Glutamatergic neuron (in vitro differentiated cells): ENCODE measurements around the gene TMA7. TPM values are rescaled to one million over a fixed set of nuclear protein-coding genes. Genes with fewer than 3 reads are reported as not detected.

Experiments
- DNase-seq: peaks from one replicate; pipeline ENCODE4 v3.0.0; 2022
- H3K27ac Mint-ChIP-seq: one replicate; pipeline ENCODE4 v1.8.0; 2020; ENCODE audit warnings: mild to moderate bottlenecking, mixed read lengths, inconsistent platforms; ENCODE audit not compliant: unreplicated experiment
- H3K27me3 Mint-ChIP-seq: one replicate; pipeline ENCODE4 v1.8.0; 2020; ENCODE audit warnings: mild to moderate bottlenecking, moderate library complexity, mixed read lengths, inconsistent platforms; ENCODE audit not compliant: unreplicated experiment
- H3K36me3 Mint-ChIP-seq: one replicate; pipeline ENCODE4 v1.8.0; 2020; ENCODE audit warnings: mild to moderate bottlenecking, mixed read lengths, inconsistent platforms; ENCODE audit not compliant: unreplicated experiment
- H3K4me1 Mint-ChIP-seq: one replicate; pipeline ENCODE4 v1.8.0; 2020; ENCODE audit warnings: mild to moderate bottlenecking, low read depth, mixed read lengths, inconsistent platforms; ENCODE audit not compliant: unreplicated experiment
- H3K4me3 Mint-ChIP-seq: one replicate; pipeline ENCODE4 v1.8.0; 2020; ENCODE audit warnings: mild to moderate bottlenecking, mixed read lengths, inconsistent platforms; ENCODE audit not compliant: unreplicated experiment
- H3K9me3 Mint-ChIP-seq: one replicate; pipeline ENCODE4 v1.8.0; 2020; ENCODE audit warnings: mild to moderate bottlenecking, moderate library complexity, mixed read lengths, inconsistent platforms; ENCODE audit not compliant: unreplicated experiment
- CTCF ChIP-seq: fragments of 200-600 bp; sonication (generic); IDR thresholded peaks from one replicate; pipeline ENCODE4 v1.5.0; 2021; ENCODE audit not compliant: partially characterized antibody, unreplicated experiment
- total RNA-seq: library from RNA; stranded (reverse); fragmentation: NEBNext Ultra II Directional; extraction: Animal tissue kit (Norgen Biotek cat#: 25700); gene quantifications from one replicate; pipeline ENCODE4 v1.2.1, GENCODE V29; 2021; ENCODE audit not compliant: unreplicated experiment

Gene TMA7
- total RNA-seq, 1 donor from 2014 or later, result 154 TPM

GRCh38 chr3:48431224-48432029 is 8.6 kb upstream of the TMA7 start:
- Mint-ChIP-seq H3K4me1 (peaks cover 12% of the 10 kb centered on the region), H3K36me3 (no peaks in the 10 kb centered on the region), H3K27ac (peak overlapping the region; percentile 41)

GRCh38 chr3:48432411-48433371 is 7.4 kb upstream of the TMA7 start:
- Mint-ChIP-seq H3K9me3 (peaks cover 9% of the 10 kb centered on the region), H3K27ac (no peak overlapping the region), H3K4me3 (no peak overlapping the region), H3K4me1 (peaks cover 3% of the 10 kb centered on the region), H3K27me3 (peaks cover 13% of the 10 kb centered on the region), H3K36me3 (no peaks in the 10 kb centered on the region)
- no peak for TF ChIP-seq CTCF
- no peak for DNase-seq

More at GRCh38 chr3:48431224-48432029, 8.6 kb upstream of the TMA7 start:
- H3K4me3 Mint-ChIP-seq, result peak overlapping the region; percentile 80
- peaks cover 18% of the 10 kb centered on the region for H3K27me3 Mint-ChIP-seq
- no peak for DNase-seq
- peaks cover 11% of the 10 kb centered on the region for H3K9me3 Mint-ChIP-seq
- no peak for TF ChIP-seq CTCF

GRCh38 chr3:48433472-48434118 is 6.5 kb upstream of the TMA7 start:
- TF ChIP-seq CTCF, result no peak
- peaks cover 4% of the 10 kb centered on the region for H3K9me3 Mint-ChIP-seq
- peaks cover 11% of the 10 kb centered on the region for H3K27me3 Mint-ChIP-seq
- H3K27ac Mint-ChIP-seq, result no peak overlapping the region
- H3K4me3 Mint-ChIP-seq, result no peak overlapping the region
- H3K4me1 Mint-ChIP-seq, result no peaks in the 10 kb centered on the region
- no peak for DNase-seq
- no peaks in the 10 kb centered on the region for H3K36me3 Mint-ChIP-seq

- Mint-ChIP-seq H3K9me3 (peaks cover 5% of the 10 kb centered on the region), H3K4me3 (no peak overlapping the region), H3K27me3 (peaks cover 11% of the 10 kb centered on the region), H3K4me1 (peaks cover under 1% of the 10 kb centered on the region), H3K27ac (no peak overlapping the region), H3K36me3 (no peaks in the 10 kb centered on the region)
- TF ChIP-seq CTCF, result no peak
- no peak for DNase-seq
Measured at GRCh38 chr3:48434591-48435222, 5.3 kb upstream of the TMA7 start.
